ENCODE measurements around the gene AUTS2. TPM values are rescaled to one million over a fixed set of nuclear protein-coding genes. Genes with fewer than 3 reads are reported as not detected.

AUTS2 gene
- total RNA-seq, 1 experiment from 2014 or later = 256 TPM

GRCh38 chr7:70005891-70006260 lies 407.6 kb downstream of the AUTS2 start:
- H3K4me2 ChIP-seq (ENCODE audit: insufficient read depth, insufficient read length, low read length) = no peak overlapping the region
- WGBS (ENCODE audit: extremely low coverage, insufficient read length, low lambda C conversion rate) = no CpG with 5 or more reads among the region's 7 CpGs

More at GRCh38 chr7:70005891-70006260, 407.6 kb downstream of the AUTS2 start:
- Histone ChIP-seq H2BK120ac (ENCODE audit: low read depth, low read length, poor library complexity, severe bottlenecking) (no peak overlapping the region), H3K23ac (ENCODE audit: insufficient read length, low read depth, low read length) (no peak overlapping the region), H4K5ac (ENCODE audit: insufficient read length, low read depth, low read length) (no peak overlapping the region), H3K56ac (ENCODE audit: insufficient read length, low read depth, low read length) (no peak overlapping the region), H2BK12ac (ENCODE audit: insufficient read length, low read depth, low read length) (no peak overlapping the region), H4K20me1 (ENCODE audit: control insufficient read depth, insufficient read depth, insufficient read length) (no peaks in the 10 kb centered on the region), H2BK15ac (ENCODE audit: low read depth, low read length) (no peak overlapping the region), H3K79me1 (ENCODE audit: insufficient read depth, low read depth, low read length, poor library complexity, severe bottlenecking) (no peaks in the 10 kb centered on the region), H4K91ac (ENCODE audit: insufficient read length, low read depth, low read length) (no peak overlapping the region), H3K23me2 (ENCODE audit: insufficient read length, low read depth, low read length, poor library complexity, severe bottlenecking) (no peaks in the 10 kb centered on the region), H2BK5ac (ENCODE audit: insufficient read length, low read length) (no peak overlapping the region), H3K27ac (ENCODE audit: insufficient read length, low read depth, low read length) (no peak overlapping the region), H2AK5ac (ENCODE audit: insufficient read length, low read length) (no peak overlapping the region), H3K18ac (ENCODE audit: insufficient read length, low read depth, low read length) (no peak overlapping the region), H4K8ac (replicated peaks; ENCODE audit: insufficient read length, low read depth, low read length) (no peak overlapping the region), H3K4ac (ENCODE audit: low read depth, low read length) (no peak overlapping the region), H3K14ac (ENCODE audit: insufficient read depth, low read length) (no peak overlapping the region), H2BK20ac (ENCODE audit: low read depth, low read length, poor library complexity, severe bottlenecking) (no peak overlapping the region), H3K9me3 (ENCODE audit: control insufficient read depth, low read depth, low read length) (no peaks in the 10 kb centered on the region), H3K4me1 (ENCODE audit: insufficient read depth, low read length) (0 out of 2 replicates have a peak, but pooled peaks cover 2% of the 10 kb centered on the region), H2AFZ (ENCODE audit: low read length) (no peak overlapping the region), H3K79me2 (ENCODE audit: insufficient read depth, low read length) (no peaks in the 10 kb centered on the region), H3K27me3 (ENCODE audit: insufficient read depth, low read length) (no peaks in the 10 kb centered on the region), H3T11ph (ENCODE audit: low read length) (no peak overlapping the region), H3K9ac (ENCODE audit: extremely low read depth, insufficient read length, low read length) (no peak overlapping the region)
- Mint-ChIP-seq H3K27me3 (ENCODE audit: low read depth) (no peaks in the 10 kb centered on the region), H3K27ac (no peak overlapping the region), H3K9me3 (no peaks in the 10 kb centered on the region), H3K4me3 (no peak overlapping the region), H3K4me1 (peaks cover 0 to 3% of the 10 kb centered on the region in 2 experiments; a peak in 2 of 4 replicates), H3K36me3 (ENCODE audit: insufficient read depth in 1 of 3, low read depth in 3 of 3) (no peaks in the 10 kb centered on the region)
- no peak for DNase-seq
- TF ChIP-seq, protein P1, sequence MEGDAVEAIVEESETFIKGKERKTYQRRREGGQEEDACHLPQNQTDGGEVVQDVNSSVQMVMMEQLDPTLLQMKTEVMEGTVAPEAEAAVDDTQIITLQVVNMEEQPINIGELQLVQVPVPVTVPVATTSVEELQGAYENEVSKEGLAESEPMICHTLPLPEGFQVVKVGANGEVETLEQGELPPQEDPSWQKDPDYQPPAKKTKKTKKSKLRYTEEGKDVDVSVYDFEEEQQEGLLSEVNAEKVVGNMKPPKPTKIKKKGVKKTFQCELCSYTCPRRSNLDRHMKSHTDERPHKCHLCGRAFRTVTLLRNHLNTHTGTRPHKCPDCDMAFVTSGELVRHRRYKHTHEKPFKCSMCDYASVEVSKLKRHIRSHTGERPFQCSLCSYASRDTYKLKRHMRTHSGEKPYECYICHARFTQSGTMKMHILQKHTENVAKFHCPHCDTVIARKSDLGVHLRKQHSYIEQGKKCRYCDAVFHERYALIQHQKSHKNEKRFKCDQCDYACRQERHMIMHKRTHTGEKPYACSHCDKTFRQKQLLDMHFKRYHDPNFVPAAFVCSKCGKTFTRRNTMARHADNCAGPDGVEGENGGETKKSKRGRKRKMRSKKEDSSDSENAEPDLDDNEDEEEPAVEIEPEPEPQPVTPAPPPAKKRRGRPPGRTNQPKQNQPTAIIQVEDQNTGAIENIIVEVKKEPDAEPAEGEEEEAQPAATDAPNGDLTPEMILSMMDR (conservative IDR thresholded peaks at IDR 0.05) = no peak

Data from H9 (cell line).